ENCODE results near the gene FAM240A. TPM values are rescaled to one million over a fixed set of nuclear protein-coding genes. Genes with fewer than 3 reads are reported as not detected.

Gene FAM240A
- total RNA-seq, 2 donors from 2014 or later: 0.32 TPM; not detected in 1

DNA sequence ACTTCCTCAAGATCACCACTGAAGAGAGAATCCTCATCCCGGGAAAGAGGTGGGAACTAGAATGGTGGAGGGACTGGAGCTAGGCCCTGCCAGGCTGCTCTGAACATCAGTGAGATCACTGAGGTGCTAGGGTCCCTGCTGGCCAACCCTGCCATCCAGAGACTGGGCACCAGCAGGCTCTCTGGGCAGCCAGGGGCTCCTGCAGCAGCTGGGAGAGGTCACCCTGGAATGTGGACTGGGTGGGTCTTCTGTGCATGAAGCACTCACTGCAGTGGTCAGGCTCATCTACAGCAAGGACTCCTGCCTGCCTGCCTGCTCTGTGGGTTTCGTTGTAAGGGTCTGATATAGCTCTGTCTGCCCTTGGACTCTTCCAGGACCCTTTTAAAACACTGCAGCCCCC is 56.3 kb downstream of the FAM240A start:
- 91% methylated on average over 2 of the region's 2 CpGs for WGBS
- no peak for TF ChIP-seq POLR2AphosphoS5 (IDR thresholded peaks at IDR 0.05)
- TF ChIP-seq, protein P1, sequence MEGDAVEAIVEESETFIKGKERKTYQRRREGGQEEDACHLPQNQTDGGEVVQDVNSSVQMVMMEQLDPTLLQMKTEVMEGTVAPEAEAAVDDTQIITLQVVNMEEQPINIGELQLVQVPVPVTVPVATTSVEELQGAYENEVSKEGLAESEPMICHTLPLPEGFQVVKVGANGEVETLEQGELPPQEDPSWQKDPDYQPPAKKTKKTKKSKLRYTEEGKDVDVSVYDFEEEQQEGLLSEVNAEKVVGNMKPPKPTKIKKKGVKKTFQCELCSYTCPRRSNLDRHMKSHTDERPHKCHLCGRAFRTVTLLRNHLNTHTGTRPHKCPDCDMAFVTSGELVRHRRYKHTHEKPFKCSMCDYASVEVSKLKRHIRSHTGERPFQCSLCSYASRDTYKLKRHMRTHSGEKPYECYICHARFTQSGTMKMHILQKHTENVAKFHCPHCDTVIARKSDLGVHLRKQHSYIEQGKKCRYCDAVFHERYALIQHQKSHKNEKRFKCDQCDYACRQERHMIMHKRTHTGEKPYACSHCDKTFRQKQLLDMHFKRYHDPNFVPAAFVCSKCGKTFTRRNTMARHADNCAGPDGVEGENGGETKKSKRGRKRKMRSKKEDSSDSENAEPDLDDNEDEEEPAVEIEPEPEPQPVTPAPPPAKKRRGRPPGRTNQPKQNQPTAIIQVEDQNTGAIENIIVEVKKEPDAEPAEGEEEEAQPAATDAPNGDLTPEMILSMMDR (IDR thresholded peaks at IDR 0.05): no peak
- no peak for TF ChIP-seq POLR2A (IDR thresholded peaks at IDR 0.05)
- intact Hi-C loops (cut with DNase I): no loop called here
- Histone ChIP-seq H3K27ac (no peak overlapping the region), H3K27me3 (replicated peaks; ENCODE audit: insufficient read depth) (no peaks in the 10 kb centered on the region), H3K36me3 (no peaks in the 10 kb centered on the region), H3K4me1 (replicated peaks) (peaks cover 6% of the 10 kb centered on the region), H3K4me3 (no peak overlapping the region), H3K9me3 (no peaks in the 10 kb centered on the region)
- no peak for DNase-seq (ENCODE audit: low spot score)

DNA sequence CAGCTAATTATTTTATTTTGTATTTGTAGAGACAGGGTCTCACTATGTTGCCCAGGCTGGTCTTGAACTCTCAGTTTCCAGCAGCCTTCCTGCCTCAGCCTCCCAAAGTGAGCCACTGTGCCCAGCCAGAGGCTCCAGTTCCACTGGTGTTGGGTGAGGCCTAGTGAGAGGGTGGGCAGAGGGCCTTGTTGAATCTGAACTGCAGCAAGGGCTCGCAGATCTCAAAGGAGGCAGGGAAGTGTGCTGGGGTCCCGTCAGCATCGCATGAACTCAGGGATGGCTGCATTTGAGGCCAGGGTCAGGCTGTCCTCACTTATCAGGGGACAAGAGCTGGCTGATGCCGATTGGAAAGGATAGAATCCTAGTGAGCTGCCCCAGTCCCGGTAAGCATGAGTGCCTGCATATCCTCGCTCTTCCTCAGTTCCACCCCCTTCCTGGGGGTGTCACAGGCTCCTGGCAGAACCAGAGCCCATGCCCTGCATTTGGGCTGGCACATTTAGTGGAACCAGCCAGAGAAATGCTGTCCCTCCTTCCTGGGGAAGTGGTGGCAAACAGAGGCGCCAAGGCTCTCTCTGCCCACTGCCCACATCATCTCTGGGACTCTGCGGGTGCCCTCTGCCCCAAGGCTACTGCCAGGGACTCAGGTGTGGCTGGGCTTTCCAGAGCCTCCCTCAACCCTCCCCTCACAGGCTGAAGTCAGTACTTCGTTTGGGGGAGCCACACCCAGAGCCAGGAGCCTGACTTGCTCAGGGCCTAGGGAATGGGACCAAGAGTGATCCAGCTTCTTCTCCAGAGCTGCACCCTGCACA is 57.1 kb downstream of the FAM240A start:
- no peak overlapping the region for H3K4me3 ChIP-seq
- intact Hi-C loops (cut with DNase I): no loop called here
- 87% methylated on average over 9 of the region's 9 CpGs for WGBS
- no peaks in the 10 kb centered on the region for H3K27me3 ChIP-seq (replicated peaks; ENCODE audit: insufficient read depth)
- H3K4me1 ChIP-seq (replicated peaks): peaks cover 6% of the 10 kb centered on the region
- H3K36me3 ChIP-seq: no peaks in the 10 kb centered on the region
- no peaks in the 10 kb centered on the region for H3K9me3 ChIP-seq
- no peak overlapping the region for H3K27ac ChIP-seq
- TF ChIP-seq POLR2AphosphoS5 (IDR thresholded peaks at IDR 0.05) (no peak), POLR2A (IDR thresholded peaks at IDR 0.05) (no peak)
- TF ChIP-seq, protein P1 (IDR thresholded peaks at IDR 0.05): no peak
- DNase-seq (ENCODE audit: low spot score): no peak

DNA sequence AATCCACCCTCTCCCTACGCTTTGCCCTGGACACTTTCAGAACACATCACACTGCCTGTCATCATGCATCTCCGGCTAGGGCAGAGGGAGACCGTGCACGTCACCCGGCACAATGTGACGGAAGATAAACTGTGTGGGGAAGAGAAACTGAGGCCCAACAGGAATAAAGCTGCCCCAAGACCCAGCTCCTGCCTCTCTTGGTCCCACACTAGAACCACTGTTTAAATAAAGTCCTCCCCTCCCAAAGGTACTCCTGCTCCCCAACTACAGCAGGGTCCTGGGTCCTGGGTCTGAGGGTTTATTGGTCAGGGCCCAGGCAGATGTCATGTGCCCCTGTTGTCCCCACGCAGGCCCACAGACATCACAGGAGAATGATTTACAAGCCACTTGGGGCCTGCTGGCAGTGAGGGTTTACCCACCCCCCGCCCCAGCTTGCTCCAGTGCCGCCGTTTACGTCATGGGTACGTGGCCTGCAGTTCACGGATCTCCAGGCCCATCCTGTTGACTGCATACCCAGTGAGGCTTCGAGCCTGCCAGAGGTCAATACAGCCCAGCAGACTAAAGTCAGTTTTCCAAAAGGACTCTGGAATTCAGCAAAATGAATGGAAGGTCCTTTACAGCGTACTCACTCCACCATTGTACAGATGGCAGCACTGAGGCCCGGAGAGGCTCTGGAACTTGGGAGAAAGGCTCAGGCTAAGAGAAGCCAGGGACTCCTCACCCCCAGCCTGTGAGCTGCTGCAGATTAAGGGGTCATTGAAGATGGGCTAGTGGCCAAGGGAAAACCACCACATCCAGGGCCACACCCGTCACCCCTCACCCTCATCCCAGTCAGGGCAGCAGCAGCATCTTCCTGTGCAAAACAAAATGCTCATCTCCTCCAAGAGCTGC is 57.9 kb downstream of the FAM240A start:
- H3K4me1 ChIP-seq (replicated peaks): peaks cover 6% of the 10 kb centered on the region
- no peaks in the 10 kb centered on the region for H3K36me3 ChIP-seq
- no peaks in the 10 kb centered on the region for H3K27me3 ChIP-seq (replicated peaks; ENCODE audit: insufficient read depth)
- no peak for TF ChIP-seq POLR2AphosphoS5 (IDR thresholded peaks at IDR 0.05)
- TF ChIP-seq POLR2A (IDR thresholded peaks at IDR 0.05): no peak
- TF ChIP-seq, protein P1 (IDR thresholded peaks at IDR 0.05): no peak
- DNase-seq (ENCODE audit: low spot score): no peak
- 82% methylated on average over 12 of the region's 17 CpGs for WGBS
- no peak overlapping the region for H3K4me3 ChIP-seq
- no peak overlapping the region for H3K27ac ChIP-seq
- intact Hi-C loops (cut with DNase I): no loop called here
- H3K9me3 ChIP-seq: no peaks in the 10 kb centered on the region

DNA sequence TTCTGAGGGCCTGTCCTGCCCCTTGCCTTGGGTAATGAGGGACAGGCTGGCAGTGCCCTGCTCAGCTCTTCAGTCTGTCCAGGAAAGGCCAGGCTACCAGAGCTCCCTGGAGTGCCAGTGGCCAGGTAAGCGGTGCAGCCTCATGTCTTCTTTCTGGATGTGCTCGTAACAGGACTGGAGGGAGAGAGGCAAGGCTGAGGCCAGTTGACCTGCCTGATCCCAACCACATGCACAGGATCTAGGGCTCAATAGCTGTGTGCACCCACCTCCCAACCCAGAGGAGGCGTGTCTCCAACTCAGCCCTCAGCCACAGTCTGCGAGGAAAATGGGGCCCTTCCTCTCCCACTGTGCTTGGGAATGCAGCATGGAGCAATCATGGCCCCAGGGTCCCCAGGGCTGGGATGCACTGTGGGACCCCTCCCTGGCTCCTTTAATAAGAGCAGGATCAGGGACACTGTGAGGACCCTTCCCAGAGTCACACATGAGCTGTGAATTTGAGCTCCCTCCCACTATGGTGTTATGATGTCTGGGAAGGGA is 58.6 kb downstream of the FAM240A start:
- intact Hi-C loops (cut with DNase I): no loop called here
- no peak for DNase-seq (ENCODE audit: low spot score)
- Histone ChIP-seq H3K4me3 (no peak overlapping the region), H3K36me3 (no peaks in the 10 kb centered on the region), H3K4me1 (replicated peaks) (peaks cover 5% of the 10 kb centered on the region), H3K9me3 (no peaks in the 10 kb centered on the region), H3K27me3 (replicated peaks; ENCODE audit: insufficient read depth) (no peaks in the 10 kb centered on the region), H3K27ac (no peak overlapping the region)
- WGBS: 100% methylated on average over 4 of the region's 4 CpGs
- TF ChIP-seq POLR2AphosphoS5 (IDR thresholded peaks at IDR 0.05): no peak
- TF ChIP-seq POLR2A (IDR thresholded peaks at IDR 0.05): no peak
- TF ChIP-seq, protein P1 (IDR thresholded peaks at IDR 0.05): no peak

Data from prostate gland (tissue), 2 donors.